GM18508 (cell line): Measurements from ENCODE around the gene BAIAP2L2.
"Not testable (repeated sequence)": the region's sequence is repeated elsewhere in the genome, so short reads cannot be mapped to it uniquely, and the experiment has no call there.

Experiments used
- ATAC-seq: cut with Tn5 transposase; IDR thresholded peaks from one replicate; pipeline ENCODE4 v1.9.1; 2021; ENCODE audit warnings: moderate number of reproducible peaks; ENCODE audit not compliant: insufficient read depth, unreplicated experiment

BAIAP2L2 gene

DNA sequence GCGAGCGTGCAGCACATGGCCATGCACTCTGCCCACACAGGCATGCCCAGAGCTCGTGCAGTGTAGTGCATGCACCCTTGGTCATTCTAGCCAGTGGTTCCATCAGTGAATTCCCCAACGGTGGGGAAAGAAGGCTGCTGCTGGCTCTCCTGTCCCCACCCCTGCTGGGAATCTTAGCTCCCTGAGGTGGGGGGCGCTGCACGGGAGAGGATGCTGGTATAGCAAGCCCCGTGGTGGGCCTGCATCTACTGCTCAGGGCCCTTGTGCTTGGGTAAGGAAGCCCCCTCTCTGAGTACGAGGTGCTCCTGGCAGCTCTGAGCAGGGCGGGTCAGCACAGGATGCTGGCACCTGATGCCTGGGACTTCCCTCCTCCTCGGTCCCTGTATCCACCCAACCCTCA lies 18.5 kb upstream of the BAIAP2L2 start:
- no peak for ATAC-seq

DNA sequence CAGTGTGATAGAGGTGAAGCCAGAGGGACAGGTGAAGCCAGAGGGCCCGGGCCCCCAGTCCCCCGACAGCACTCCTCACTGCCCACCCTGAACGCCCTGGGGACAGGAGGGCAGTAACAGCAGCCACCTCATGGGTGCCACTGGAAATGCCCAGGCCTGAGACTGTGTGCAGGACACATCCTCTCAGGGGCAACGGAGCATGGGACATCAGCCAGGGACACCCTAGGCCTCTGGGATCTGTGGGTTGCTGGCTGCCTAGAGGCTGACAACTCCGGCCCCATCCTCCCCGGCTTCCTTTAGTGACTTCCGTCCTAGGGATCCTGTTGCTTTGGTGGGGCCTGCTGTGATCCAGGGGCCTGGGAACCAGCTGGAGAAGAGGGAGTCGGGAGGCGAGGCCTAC lies 17.4 kb upstream of the BAIAP2L2 start:
- no peak for ATAC-seq

DNA sequence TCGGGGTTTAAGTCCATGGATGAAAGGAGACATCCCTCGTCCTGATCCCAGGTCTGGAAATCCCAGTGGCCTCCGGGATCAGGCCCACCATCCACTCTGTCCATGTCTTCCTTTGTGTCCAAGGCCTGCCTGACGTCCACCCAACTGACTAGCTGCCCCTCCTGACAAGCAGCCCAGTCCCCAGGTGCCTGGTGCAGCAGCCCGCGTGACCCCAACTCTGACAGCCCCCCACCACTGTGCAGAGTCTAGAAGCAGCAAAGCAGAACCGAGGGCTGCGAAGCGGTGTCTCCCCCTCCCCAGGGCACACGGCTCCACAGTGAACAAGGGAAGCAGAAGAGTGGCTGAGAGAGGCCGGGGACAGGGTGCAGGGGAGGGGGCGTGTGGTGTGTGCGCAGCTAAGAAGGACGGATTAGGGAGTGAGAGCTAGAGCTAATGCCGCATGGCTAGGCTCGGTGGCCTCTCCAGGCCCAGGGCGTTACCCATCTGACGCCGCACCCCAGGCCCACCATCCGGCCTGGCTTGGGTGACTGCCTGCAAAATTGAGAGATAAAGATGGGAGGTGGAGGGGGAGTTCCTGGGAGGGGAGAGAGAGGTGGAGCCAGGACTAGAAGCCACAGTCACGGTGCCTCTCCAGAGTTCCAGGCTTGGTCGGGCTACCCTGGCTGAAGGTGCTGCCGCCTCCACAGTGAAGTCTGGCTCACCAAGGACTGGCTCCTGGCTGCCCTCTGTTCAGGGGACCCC lies 16.6 kb upstream of the BAIAP2L2 start:
- no peak for ATAC-seq

DNA sequence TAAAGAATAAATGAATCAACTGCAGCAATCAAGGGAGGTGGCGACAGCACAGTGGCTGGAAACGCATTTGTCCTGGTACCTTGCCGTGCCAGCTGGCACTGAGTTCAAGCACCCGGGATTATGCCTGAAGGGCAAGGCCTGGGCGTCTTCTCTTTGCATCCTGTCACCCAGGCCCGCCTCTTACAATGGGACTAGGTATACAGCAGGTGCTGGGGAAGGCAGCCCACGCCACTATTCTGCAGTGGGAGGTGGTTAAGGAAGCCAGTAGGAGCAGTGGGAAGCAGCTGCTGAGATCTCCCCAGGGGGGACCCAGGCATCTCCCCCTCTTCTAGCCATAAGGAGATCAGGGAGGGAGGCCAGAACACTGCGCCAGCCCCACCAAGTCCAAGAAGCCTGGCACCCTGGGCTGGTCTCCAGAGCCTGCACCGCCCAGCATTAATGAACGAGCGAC lies 15.3 kb upstream of the BAIAP2L2 start:
- ATAC-seq, result no peak

DNA sequence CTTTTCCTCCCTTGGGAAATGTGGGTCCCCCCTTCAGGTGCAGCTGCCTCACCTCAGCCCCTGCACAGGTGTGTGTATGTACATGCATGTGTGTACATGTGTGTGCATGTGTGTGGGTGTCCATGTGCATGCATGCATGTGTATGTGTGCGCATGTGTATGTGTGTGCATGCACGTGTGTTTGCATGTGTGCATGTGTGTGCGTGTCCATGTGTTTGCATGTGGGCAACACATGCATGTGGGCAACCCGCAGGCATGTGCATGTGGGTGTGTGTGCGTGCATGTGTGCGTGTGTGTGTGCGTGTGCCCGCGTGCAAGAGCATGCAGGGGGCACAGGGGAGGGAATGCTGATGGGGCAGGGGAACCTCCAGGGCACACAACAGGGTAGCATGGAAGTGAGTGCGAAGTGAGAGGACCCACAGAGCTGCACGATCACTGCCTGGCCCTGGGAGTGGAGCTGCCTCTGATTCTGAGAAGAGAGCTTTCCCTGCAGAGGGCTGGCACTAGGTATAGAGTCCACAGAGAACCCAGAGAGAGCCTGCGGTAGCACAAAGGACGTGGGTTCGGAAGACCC lies 14.6 kb upstream of the BAIAP2L2 start:
- ATAC-seq, result no peak

DNA sequence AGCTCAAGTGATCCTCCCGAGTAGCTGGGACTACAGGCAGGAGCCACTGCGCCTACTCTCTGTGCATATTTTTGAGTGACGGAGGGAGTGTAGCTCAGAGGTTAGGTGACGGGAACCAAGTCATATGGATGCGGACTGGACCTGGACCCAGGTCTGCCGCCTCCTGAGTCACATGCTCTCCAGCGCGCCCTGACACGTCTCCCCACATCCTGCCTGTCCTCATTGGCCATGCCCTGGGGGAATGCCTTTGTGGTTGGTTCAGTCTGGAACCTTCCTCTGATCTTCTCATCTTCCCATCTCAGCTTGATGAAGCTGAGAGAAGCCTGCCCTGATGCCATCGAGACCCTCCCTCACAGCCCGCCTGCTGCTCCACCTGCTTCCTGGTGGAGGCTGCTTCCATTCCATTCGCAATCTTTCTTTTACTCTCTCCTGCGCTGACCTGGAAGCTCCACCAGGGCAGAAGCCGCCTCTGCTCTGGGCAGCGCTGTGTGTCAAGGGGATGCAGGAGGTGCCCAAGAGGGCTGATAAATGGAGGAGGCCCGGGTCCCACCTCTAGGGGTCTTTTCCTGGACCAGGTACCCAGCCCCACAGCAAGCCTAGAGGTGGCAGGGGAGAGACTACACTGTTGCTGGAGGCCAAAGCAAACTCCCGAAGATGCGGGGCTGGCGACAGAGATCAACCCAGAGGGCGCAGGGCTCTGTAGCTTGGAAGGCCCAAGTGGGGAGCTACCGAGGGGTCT lies 13.9 kb upstream of the BAIAP2L2 start:
- no peak for ATAC-seq

DNA sequence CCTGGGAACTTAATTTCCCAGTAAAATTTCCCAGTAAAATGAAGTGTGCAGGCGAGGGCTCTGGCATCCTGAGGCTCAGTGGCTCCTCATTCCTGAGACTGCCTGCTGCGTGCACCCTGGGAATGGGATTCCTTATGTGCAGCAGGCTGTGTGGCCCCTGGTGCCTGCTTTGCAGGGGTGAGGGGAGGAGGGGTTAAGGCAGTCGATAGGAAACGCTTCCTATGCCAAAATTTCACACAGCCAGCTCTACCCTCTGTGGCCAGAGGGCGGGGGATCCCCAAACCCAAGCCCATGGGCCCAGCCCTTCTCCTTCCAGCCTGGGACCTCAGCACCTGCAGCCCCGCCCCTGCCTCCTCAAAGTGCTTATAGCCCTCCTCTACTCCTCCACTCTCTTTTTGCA lies 12.1 kb upstream of the BAIAP2L2 start:
- ATAC-seq, result no peak

DNA sequence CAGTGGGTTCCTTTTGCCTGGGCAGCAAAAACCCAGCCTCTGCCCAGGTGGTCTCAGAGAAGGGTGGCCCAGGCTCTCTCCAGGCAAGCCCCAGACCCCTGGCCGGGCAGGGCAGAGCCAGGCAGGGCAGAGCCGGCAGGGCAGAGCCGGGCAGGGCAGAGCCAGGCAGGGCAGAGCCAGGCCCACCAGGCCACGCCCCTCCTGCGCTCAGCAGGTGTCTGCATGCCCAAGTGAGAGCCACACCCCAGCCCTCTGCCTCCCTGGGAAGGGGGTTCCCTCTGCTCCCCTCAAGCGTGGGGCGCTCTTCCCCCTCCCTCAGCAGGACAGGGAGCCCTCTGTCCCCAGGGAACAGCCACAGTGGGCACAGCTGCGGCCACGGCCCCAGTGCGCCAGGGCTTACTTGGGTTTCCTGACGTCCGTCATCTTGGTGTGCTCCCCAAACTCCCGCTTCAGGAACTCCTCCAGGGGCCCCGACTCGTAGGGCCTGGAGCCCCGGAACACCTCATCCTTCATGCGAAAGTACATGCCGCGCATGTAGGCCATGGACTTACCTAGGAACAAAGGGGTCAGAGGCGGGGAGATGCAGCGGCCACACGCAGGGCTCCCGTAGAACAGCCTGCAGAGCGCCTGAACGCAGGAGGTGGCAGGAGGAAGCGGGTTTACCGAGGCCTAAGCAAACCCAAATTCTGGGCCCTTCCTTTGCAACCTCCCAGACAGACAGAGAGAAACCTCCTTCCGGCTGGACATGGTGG lies 10.1 kb upstream of the BAIAP2L2 start:
- ATAC-seq, result no peak

DNA sequence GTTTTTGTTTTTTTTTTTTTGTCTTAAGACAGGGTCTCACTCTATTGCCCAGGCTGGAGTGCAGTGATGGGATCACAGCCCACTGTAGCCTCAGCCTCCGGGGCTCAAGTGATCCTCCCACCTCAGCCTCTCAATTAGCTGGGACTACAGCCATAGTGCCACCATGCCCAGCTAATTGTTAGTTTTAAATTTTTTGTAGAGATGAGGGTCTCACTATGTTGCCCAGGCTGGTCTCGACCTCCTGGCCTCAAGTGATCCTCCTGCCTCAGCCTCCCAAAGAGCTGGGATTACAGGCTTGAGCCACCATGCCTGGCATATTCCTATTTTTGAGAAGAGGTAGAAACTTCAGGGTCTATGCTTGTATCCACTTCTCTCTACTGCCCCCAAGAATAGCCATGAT lies 8.3 kb upstream of the BAIAP2L2 start:
- not testable (repeated sequence) for ATAC-seq

DNA sequence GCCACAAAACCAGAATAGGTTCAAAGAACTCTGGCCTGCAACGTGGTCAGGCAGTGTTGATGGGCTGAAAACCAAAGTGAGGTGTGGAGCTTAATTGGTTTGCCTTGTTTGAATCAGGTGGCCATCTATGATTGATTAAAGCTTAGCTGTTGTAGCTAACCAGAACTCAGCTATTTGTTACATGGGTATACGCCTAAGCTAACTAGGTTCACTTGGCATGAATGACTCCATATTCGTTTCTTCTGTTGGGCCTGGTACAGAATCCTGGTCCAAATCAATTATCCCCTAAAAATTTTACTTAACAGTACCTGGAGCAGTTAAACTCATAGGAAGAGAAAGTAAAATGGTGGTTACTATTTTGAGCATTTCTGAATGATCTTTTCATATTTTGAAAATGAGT lies 7.7 kb upstream of the BAIAP2L2 start:
- ATAC-seq, result no peak

DNA sequence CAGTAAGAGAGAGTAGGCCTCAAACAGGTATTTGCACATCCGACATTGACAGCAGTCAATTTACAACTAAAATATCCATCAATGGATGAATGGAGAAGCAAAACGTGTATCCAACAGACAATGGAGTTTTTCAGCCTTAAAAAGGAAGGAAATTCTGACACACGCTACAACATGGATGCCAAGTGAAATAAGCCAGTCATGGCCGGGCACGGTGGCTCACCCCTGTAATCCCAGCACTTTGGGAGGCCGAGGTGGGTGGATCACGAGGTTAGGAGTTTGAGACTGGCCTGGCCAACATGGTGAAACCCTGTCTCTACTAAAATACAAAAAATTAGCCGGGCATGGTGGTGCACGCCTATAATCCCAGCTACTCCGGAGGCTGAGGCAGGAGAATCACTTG lies 7.1 kb upstream of the BAIAP2L2 start:
- not testable (repeated sequence) for ATAC-seq

DNA sequence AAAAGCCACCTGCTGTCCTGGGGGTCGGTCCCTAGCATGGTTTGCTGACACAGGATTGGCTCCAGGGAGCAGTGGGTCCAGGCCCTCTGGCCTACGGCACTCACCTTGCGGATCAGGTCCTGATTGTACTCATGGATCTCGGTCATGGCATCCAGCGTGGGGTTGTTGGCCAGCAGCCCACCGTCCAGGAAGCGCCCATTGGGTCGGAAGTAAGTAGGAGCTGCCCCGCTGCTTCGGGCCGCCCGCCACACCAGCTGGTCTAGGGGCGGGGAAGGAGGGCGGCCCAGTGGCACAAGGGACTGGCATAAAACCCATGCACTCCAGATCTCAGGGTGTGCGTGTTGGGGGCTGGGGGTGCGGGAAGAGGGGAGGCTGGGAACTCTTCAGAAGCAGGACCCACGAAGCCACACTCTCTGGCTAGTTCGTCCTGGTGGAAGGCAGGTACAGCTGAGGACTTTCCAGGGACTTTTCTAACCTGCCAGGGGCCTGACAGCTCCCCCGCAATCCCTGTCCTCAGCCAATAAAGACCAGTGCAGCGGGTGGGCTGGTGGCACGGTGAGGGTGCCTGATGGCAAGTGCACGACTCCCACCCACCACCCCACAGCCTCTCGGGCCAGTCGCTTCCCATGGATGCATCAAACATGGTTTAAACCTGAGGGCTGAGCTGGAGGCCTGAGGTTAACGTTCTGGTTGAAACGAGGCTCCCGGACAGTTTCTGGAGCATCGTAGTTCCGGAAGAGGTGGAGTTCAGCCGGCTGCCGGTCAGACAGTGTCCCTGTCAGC lies 5.1 kb upstream of the BAIAP2L2 start:
- ATAC-seq, result no peak

DNA sequence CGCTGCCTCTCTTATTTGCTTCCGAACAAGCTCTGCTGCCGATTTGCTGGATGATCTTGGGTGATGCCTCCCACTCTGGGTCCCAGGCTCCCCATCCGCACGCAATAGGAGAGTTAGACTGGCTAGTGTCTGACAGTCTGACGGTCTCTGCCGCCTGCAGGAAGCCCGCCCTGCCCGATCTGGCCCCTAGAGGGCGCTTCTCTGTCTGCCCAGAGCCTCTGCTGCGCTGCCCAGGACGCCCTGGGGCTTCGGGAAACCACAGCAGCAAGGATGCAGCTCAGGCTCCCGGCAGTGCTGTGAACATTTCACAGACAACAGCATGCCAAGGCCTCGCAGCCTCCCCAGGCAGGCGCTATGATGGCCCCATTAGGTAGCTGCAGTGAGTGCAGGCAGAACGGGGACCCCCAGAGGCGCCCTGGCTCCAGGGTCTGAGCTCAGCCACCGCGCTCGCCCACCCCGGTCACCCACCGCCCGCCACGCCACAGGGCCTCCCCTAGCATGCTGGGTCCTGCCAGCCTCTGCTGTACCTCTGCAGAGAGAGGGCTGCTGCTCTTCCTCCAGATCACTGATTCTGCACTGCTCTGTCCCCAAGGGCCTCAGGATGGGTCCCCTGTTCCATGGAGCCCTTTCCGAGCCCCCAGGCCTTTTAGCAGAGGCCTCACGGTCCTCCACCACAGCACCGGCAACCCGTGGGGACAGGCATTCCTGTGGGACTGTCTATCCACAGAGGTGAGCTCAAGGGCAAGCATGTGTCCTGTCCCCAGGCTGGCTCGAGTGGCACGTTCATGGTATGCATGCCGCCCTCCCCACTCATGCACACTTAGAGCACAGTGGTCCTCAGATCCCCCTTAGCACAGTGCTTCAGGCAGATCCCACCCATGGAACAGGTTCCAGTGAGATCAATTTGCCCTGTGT lies 4.3 kb upstream of the BAIAP2L2 start:
- ATAC-seq, result no peak

DNA sequence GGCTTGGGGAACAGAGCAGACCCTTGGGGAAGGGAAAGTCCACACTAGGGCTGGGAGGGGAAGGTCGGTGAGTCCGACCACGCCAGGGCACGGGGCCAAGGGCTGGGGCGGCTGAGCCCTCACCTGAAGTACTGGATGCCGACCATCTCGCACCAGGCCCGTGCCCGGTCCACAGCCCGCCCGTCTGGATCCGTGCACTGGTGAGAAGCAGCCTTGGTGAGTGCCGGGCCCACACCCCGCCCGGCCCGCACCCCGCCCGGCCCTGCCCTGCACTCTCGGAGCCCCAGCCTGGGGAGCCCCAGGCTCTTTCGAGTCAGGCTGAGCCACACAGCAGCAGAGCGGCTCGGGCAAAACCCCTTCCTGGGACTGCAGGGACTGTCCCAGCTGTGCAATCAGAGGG lies 1.9 kb upstream of the BAIAP2L2 start:
- no peak for ATAC-seq

DNA sequence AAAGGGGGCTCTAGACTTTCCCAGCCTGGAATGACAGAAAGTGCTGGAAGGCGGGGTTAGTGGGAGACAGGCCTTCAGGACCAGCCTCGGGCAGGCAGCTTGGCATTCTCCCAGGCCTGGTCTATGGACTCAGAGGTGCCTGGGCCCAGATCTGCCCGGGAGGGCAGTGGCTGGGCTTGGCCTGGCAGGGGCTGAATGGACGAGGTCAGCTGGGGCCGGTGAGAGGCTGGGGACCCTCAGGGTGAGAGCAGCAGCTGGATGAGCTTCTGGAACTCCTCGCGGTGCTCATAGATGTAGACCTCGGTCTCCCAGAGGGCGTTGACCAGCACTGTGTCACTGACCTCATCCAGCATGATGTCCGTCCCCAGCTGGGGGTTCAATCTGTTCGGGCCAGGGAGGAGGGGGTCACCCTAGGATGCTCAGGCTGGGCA lies 1.5 kb upstream of the BAIAP2L2 start:
- ATAC-seq, result no peak

DNA sequence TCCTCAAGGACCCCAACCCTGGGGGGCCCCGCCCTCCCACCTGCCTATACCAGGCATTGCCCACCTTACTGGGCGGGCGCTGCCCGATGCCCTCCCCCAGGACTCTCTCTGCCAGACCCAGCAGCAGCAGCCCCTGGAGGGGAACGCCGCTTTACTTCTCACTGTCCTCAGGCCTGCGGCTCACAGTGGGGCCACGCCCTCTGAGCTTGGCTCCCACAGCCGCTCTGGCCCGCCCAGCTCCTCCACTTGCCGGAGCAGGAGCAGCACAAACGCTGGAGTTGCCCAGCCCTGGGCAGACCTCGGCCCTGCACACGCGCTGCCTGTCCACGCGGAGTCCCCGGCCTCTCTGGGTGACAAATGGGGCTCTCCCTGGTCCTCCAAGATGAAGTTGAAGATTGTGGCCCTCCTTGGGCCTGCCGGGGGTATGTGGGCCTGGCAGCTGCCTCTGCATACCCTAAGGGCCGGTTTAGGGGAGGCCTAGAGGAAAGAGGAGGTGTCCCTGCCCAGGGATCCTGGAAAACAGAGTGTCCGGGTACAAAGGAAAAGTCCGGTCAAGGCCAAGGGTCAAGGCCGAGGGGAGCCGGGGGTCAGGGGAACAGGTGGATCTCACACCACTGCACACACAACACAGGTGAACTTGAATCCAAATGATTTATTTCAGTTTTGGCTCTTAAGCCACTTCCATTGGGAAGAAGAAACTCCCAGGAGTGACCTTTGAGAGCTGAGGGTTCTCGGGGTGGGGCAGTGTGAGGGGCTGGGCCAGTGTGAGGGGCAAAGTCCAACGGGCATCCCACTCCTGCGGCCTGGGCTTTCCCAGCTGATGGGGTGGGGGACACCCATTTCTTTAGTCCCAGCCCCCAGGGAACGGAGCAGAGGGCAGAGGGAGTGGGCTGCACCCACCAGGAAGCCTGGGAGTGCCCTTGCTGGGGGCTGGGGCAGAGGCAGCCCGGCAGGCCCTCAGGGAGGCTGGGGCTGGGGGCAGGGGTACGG lies 674 bp upstream of the BAIAP2L2 start:
- ATAC-seq, result no peak

DNA sequence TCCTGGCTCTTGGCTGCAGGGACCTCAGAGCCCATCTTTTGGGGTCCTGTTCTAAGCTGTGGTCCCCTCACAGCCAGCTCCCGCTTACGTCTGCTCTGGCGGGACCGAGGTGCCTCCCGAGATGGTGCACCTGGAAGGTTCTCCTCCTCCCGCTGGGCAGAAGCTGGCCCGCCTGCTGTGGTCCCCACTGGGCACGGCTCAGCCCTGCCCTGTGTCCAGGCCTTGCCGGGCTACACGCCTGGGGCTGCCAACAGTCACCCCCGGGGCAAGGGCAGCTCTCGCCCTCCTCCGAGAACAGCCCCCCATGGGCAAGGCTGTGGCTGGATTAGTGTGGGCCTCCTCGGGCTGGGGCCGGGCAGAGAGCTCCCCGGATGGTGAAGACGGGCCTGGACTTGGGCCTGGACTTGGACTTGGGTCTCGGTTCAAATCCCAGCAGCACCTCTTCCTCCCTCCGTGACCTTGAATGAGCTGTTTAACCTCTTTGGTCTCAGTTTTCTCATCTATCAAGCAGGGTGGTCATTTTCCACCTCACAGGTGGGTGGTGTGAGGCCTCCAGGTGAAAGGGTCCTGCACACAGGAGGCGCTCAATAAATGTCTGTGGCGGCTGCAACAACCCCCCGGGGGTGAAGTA lies 998 bp downstream of the BAIAP2L2 start:
- no peak for ATAC-seq
